ENCODE measurements around the gene KIAA0232. TPM values are rescaled to one million over a fixed set of nuclear protein-coding genes. Genes with fewer than 3 reads are reported as not detected.

KIAA0232 gene
- total and polyA plus RNA-seq, 9 of the 15 experiments (the other 6 are each of a cell fraction or from before 2014, with no cell fraction given): 3.5 to 17.4 (median 13.0) TPM

DNA sequence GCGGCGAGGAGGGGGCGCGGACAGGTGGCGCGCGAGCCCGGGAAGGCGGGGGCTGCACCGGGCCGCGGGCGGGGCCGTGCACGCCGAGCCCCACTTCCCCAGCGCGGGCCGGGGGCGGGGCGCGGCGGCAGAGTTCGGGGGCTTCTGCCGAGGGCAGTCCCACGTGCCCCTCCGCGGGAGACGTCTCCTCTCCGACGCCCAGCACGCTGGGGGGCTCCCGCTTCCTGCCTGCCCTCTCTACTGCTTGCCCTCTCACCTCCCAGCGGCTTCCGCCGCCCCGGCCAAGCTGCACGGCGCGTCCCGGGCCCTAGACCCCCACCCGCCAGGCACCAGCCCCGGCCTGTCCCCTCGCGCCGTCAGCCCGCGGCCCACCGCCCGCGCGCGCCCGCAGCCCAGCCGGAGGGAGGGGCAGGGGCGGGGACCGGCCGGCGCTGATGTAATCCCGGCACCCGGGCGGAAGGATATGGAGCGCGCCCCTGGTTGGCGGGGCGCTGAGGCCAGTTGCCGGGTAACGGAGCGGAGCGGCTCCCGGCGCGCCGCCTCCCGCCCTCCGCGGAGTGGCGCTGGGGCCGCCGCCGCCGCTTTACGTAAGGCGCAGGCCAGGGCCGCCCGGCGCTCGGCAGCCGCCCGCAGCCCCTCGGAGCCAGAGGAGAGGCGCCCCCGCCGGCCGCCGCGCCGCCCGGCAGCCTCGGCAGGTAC is at the start of gene KIAA0232 (continued):
- TF ChIP-seq, protein P1, sequence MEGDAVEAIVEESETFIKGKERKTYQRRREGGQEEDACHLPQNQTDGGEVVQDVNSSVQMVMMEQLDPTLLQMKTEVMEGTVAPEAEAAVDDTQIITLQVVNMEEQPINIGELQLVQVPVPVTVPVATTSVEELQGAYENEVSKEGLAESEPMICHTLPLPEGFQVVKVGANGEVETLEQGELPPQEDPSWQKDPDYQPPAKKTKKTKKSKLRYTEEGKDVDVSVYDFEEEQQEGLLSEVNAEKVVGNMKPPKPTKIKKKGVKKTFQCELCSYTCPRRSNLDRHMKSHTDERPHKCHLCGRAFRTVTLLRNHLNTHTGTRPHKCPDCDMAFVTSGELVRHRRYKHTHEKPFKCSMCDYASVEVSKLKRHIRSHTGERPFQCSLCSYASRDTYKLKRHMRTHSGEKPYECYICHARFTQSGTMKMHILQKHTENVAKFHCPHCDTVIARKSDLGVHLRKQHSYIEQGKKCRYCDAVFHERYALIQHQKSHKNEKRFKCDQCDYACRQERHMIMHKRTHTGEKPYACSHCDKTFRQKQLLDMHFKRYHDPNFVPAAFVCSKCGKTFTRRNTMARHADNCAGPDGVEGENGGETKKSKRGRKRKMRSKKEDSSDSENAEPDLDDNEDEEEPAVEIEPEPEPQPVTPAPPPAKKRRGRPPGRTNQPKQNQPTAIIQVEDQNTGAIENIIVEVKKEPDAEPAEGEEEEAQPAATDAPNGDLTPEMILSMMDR (IDR thresholded peaks at IDR 0.05 in 2 of 3, conservative IDR thresholded peaks at IDR 0.05 in 1 of 3; ENCODE audit: insufficient read depth in 2 of 3, low read depth in 1 of 3, low read length in 3 of 3): peak in 1 of 3 experiments; percentile 32; a peak in 1 of 6 replicates
- TF ChIP-seq, protein P2, sequence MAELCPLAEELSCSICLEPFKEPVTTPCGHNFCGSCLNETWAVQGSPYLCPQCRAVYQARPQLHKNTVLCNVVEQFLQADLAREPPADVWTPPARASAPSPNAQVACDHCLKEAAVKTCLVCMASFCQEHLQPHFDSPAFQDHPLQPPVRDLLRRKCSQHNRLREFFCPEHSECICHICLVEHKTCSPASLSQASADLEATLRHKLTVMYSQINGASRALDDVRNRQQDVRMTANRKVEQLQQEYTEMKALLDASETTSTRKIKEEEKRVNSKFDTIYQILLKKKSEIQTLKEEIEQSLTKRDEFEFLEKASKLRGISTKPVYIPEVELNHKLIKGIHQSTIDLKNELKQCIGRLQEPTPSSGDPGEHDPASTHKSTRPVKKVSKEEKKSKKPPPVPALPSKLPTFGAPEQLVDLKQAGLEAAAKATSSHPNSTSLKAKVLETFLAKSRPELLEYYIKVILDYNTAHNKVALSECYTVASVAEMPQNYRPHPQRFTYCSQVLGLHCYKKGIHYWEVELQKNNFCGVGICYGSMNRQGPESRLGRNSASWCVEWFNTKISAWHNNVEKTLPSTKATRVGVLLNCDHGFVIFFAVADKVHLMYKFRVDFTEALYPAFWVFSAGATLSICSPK (IDR thresholded peaks at IDR 0.05; ENCODE audit: borderline replicate concordance): no peak
- no peak for TF ChIP-seq MTA1 (IDR thresholded peaks at IDR 0.05; ENCODE audit: borderline replicate concordance)
- no peak for TF ChIP-seq POLR3G (IDR thresholded peaks at IDR 0.05; ENCODE audit: extremely low read depth, insufficient read length, insufficient replicate concordance)
- no peak for TF ChIP-seq NR0B1 (IDR thresholded peaks at IDR 0.05; ENCODE audit: partially characterized antibody)
- no peak for TF ChIP-seq XRCC3 (IDR thresholded peaks at IDR 0.05)
- TF ChIP-seq TCF7L2 (IDR thresholded peaks at IDR 0.05; ENCODE audit: low read depth, low read length): no peak
- no peak for TF ChIP-seq GATAD2A (IDR thresholded peaks at IDR 0.05)
- no peak; the same call in 1 of the 2 replicates for TF ChIP-seq TRIM28 (IDR thresholded peaks at IDR 0.05)
- no peak for TF ChIP-seq HOXB6 (CRISPR knock-in tag; IDR thresholded peaks at IDR 0.05; ENCODE audit: borderline replicate concordance)
- TF ChIP-seq GABPB1 (CRISPR knock-in tag; IDR thresholded peaks at IDR 0.05): no peak; the same call in 1 of the 2 replicates
- TF ChIP-seq ATF4 (CRISPR knock-in tag; IDR thresholded peaks at IDR 0.05): peak; percentile 89
- peak; percentile 51; the same call in 1 of the 2 replicates for TF ChIP-seq SIN3B (IDR thresholded peaks at IDR 0.05; ENCODE audit: low read depth)
- TF ChIP-seq CC2D1A (IDR thresholded peaks at IDR 0.05): no peak
- TF ChIP-seq ZKSCAN8 (CRISPR knock-in tag; IDR thresholded peaks at IDR 0.05): no peak
- TF ChIP-seq ZNF197 (CRISPR knock-in tag; IDR thresholded peaks at IDR 0.05; ENCODE audit: low read depth): 0 out of 2 replicates have a peak, but pooled peaks have one; percentile 9
- TF ChIP-seq, protein P3, sequence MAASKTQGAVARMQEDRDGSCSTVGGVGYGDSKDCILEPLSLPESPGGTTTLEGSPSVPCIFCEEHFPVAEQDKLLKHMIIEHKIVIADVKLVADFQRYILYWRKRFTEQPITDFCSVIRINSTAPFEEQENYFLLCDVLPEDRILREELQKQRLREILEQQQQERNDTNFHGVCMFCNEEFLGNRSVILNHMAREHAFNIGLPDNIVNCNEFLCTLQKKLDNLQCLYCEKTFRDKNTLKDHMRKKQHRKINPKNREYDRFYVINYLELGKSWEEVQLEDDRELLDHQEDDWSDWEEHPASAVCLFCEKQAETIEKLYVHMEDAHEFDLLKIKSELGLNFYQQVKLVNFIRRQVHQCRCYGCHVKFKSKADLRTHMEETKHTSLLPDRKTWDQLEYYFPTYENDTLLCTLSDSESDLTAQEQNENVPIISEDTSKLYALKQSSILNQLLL (CRISPR knock-in tag; IDR thresholded peaks at IDR 0.05; ENCODE audit: borderline replicate concordance): no peak
- no peak for TF ChIP-seq PTBP1 (IDR thresholded peaks at IDR 0.05; ENCODE audit: low read depth, low read length)
- peak; percentile 37 for TF ChIP-seq RBM22 (IDR thresholded peaks at IDR 0.05; ENCODE audit: low read depth, low read length, poor library complexity, severe bottlenecking)
- no peak for TF ChIP-seq POLR3A (IDR thresholded peaks at IDR 0.05; ENCODE audit: borderline replicate concordance, extremely low read depth, insufficient read depth, insufficient read length)
- TF ChIP-seq MEF2A (IDR thresholded peaks at IDR 0.05; ENCODE audit: control insufficient read depth, low read depth, low read length): no peak
- no peak for TF ChIP-seq IRF2 (CRISPR knock-in tag; IDR thresholded peaks at IDR 0.05)

Measured in K562 (cell line).